H1 (cell line): ENCODE results near the gene COL19A1. TPM values are rescaled to one million over a fixed set of nuclear protein-coding genes. Genes with fewer than 3 reads are reported as not detected.

Source experiments
- EGR1 ChIP-seq: IDR thresholded peaks from 2 replicates; pipeline ENCODE4 v1.6.1; 2011; ENCODE audit warnings: low read depth, low read length, borderline replicate concordance
- JUN ChIP-seq: IDR thresholded peaks from 2 replicates; pipeline ENCODE4 v1.6.1; 2011; ENCODE audit warnings: low read depth, mild to moderate bottlenecking, improper control_type of control experiment, low read length
- KDM1A ChIP-seq: fragments of 200-600, 300-600 bp; sonication (generic); IDR thresholded peaks from 2 replicates; pipeline ENCODE4 v1.7.1; 2016; ENCODE audit warnings: mild to moderate bottlenecking, low read length, borderline replicate concordance
- RBBP5 ChIP-seq: IDR thresholded peaks from 2 replicates; pipeline ENCODE4 v1.7.1; 2012; ENCODE audit warnings: low read depth, mild to moderate bottlenecking, inconsistent platforms, low read length, moderate library complexity, borderline replicate concordance
- SIN3A ChIP-seq, 2 experiments: IDR thresholded peaks in 1 of 2; conservative IDR thresholded peaks in 1 of 2; 2 replicates each; pipeline ENCODE4 v1.6.1; 2011 to 2012; ENCODE audit warnings: low read length in 2 of 2, improper control_type of control experiment in 1 of 2, low read depth in 1 of 2, mild to moderate bottlenecking in 1 of 2
- polyA plus RNA-seq, 7 experiments: library from polyadenylated mRNA; depleted of rRNA in 3 of 7; stranded (reverse) in 5 of 7; unstranded in 2 of 7; fragments of >200 nt in 5 of 7; fragments of 200-250 nt in 2 of 7; gene quantifications; 1 replicate in 5 of 7; 2 replicates in 1 of 7; 4 replicates in 1 of 7; pipeline versions ENCODE4 v1.2.1 to v1.2.3, GENCODE V29; 2011 to 2013; ENCODE audit warnings: missing spikeins in 2 of 7, mixed read lengths in 2 of 7
- total RNA-seq: library from RNA; stranded (reverse); fragmentation: NEBNext Ultra II Directional; extraction: Animal tissue kit (Norgen Biotek cat#: 25700); gene quantifications from 2 replicates; pipeline ENCODE4 v1.2.1, GENCODE V29; 2021

COL19A1 gene
- total and polyA plus RNA-seq, 2 of the 8 experiments (the other 6 are each of a cell fraction or from before 2014, with no cell fraction given), result not detected

DNA sequence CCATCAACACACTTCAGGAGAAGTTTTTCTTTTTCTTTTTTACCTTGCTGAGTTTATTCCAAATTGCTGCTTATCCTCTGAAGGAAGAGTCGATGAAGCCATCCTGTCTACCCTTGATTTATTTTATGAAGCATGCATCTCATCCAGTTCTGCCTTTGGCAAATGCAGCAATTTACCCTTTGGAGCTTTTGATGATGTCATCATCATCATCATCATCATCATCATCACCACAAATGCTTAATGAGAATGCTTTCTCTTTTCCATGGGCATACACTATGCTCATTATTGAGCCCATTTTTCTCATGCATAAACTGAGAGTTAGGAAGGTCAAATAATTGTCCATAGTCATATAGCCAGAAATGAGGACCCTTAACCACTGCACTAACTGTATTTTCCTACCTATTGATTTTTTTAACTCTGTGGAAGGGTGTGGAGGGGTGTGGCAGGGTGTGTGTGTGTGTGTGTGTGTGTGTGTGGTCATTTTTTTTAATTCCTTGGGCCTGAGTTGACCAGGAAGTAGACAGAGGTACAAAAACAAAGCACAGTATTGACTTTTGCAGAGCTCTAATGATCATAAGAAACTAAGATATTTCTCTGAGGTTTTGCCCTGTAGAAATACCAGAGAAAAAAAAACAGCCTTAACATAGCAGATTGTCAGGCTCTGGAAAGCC lies 353.7 kb downstream of the COL19A1 start (continued):
- TF ChIP-seq RBBP5 (no peak), KDM1A (no peak), SIN3A (conservative IDR thresholded peaks at IDR 0.05 in 1 of 2, IDR thresholded peaks at IDR 0.05 in 1 of 2; ENCODE audit: low read depth in 1 of 2, low read length in 2 of 2) (no peak), JUN (no peak), EGR1 (no peak)
- TF ChIP-seq, all 59 proteins: peak for 0
